ENCODE data around the gene PPP2R2B. TPM values are rescaled to one million over a fixed set of nuclear protein-coding genes. Genes with fewer than 3 reads are reported as not detected.

The PPP2R2B gene
- total and polyA plus RNA-seq, 2 of the 4 experiments (the other 2 are of a cell fraction): not detected

DNA sequence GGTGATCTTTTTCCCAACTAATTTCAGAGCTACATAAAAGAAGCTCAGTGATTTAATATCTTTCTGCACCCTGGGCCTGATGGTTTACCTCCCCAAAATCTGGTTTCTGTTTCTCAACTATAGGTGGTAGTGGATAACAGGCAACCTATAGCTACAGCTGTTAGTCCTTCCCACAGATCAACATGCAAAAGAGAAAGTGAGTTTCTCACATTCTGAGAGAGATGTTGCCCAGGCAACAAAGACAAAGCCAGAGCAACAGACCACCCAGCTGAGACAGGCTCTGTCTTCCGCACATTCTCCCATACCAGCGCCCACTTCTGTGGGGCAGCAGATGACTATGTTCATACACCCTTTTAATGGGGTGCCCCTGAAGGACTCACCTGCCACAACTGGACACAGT, 40.7 kb upstream of the PPP2R2B start:
- WGBS, 2 experiments (ENCODE audit: extremely low coverage in 2 of 2, insufficient read length in 1 of 2): no CpG with 5 or more reads among the region's 2 CpGs
- ChIA-PET POLR2A (ENCODE audit: unreplicated experiment) (no interaction called here), CTCF (no interaction called here)
- no TSS peak for BruUV-seq (replicated peaks)
- ATAC-seq (ENCODE audit: low read depth) (no peak), DNase-seq (no peak)
- Histone ChIP-seq H3K4ac (ENCODE audit: low read depth, low read length) (no peak overlapping the region), H3K9me3 (ENCODE audit: control insufficient read depth, insufficient read depth, low read length) (no peaks in the 10 kb centered on the region; the same call in 1 of the 2 replicates), H3K27me3 (ENCODE audit: control insufficient read depth, insufficient read depth, low read length) (no peaks in the 10 kb centered on the region), H3K56ac (ENCODE audit: extremely low read depth, insufficient read depth, low read length) (no peak overlapping the region), H2BK120ac (ENCODE audit: low read depth, low read length) (no peak overlapping the region), H2AK9ac (replicated peaks; ENCODE audit: low read depth, low read length, poor library complexity) (no peak overlapping the region), H2AFZ (replicated peaks; ENCODE audit: low read length, poor library complexity) (no peak overlapping the region), H4K91ac (ENCODE audit: insufficient read depth, low read depth, low read length) (no peak overlapping the region), H2BK5ac (ENCODE audit: low read depth, low read length, poor library complexity, severe bottlenecking) (no peak overlapping the region), H3K27ac (ENCODE audit: insufficient read depth, low read length) (no peak overlapping the region), H4K5ac (ENCODE audit: low read depth, low read length) (no peak overlapping the region), H3K14ac (replicated peaks; ENCODE audit: low read depth, low read length) (no peak overlapping the region), H3K4me3 (ENCODE audit: insufficient read depth, low read depth, low read length) (no peak overlapping the region), H3K9me1 (ENCODE audit: insufficient read depth, low read length) (no peaks in the 10 kb centered on the region), H3K23ac (ENCODE audit: low read depth, low read length) (no peak overlapping the region), H3K4me2 (ENCODE audit: low read depth, low read length) (no peak overlapping the region), H2BK15ac (ENCODE audit: low read depth, low read length) (no peak overlapping the region), H3K4me1 (ENCODE audit: control insufficient read depth, insufficient read depth, low read length) (no peaks in the 10 kb centered on the region), H3K36me3 (ENCODE audit: control insufficient read depth, insufficient read depth, low read length) (no peaks in the 10 kb centered on the region), H3K18ac (ENCODE audit: low read depth, low read length) (no peak overlapping the region), H3K9ac (ENCODE audit: low read depth, low read length) (no peak overlapping the region), H2AK5ac (ENCODE audit: low read depth, low read length) (no peak overlapping the region), H4K8ac (ENCODE audit: low read depth in 2 of 2, low read length in 2 of 2) (no peak overlapping the region), H2BK20ac (ENCODE audit: low read depth, low read length) (no peak overlapping the region), H4K20me1 (ENCODE audit: insufficient read depth, low read length) (no peaks in the 10 kb centered on the region), H3K79me1 (ENCODE audit: low read depth in 1 of 2, low read length in 2 of 2) (no peaks in the 10 kb centered on the region)
- dilution Hi-C loops (cut with HindIII; ENCODE audit: low sequenced_read_pairs, unreplicated experiment) (no loop called here), in situ Hi-C loops (cut with MboI; ENCODE audit: low sequenced_read_pairs) (no loop called here), intact Hi-C loops (cut with micrococcal nuclease) (no loop called here)
- TF ChIP-seq MXI1 (IDR thresholded peaks at IDR 0.05; ENCODE audit: borderline replicate concordance, low read depth, low read length) (no peak), FOS (IDR thresholded peaks at IDR 0.05; ENCODE audit: low read depth, low read length) (no peak), SMC3 (IDR thresholded peaks at IDR 0.05; ENCODE audit: low read depth, low read length) (no peak), CHD1 (IDR thresholded peaks at IDR 0.05; ENCODE audit: low read depth, low read length) (no peak), NFE2L2 (IDR thresholded peaks at IDR 0.05; ENCODE audit: low read depth, low read length) (no peak), RCOR1 (IDR thresholded peaks at IDR 0.05; ENCODE audit: insufficient replicate concordance, low read length) (no peak), CTCF (conservative IDR thresholded peaks at IDR 0.05; ENCODE audit: low read depth, low read length) (no peak), MAZ (IDR thresholded peaks at IDR 0.05; ENCODE audit: borderline replicate concordance, low read depth, low read length) (no peak), CEBPB (IDR thresholded peaks at IDR 0.05; ENCODE audit: low read depth, low read length) (no peak), BHLHE40 (IDR thresholded peaks at IDR 0.05; ENCODE audit: low read depth, low read length) (no peak), RFX5 (IDR thresholded peaks at IDR 0.05; ENCODE audit: low read depth, low read length) (no peak)
- TF ChIP-seq, protein P1, sequence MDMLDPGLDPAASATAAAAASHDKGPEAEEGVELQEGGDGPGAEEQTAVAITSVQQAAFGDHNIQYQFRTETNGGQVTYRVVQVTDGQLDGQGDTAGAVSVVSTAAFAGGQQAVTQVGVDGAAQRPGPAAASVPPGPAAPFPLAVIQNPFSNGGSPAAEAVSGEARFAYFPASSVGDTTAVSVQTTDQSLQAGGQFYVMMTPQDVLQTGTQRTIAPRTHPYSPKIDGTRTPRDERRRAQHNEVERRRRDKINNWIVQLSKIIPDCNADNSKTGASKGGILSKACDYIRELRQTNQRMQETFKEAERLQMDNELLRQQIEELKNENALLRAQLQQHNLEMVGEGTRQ (IDR thresholded peaks at IDR 0.05; ENCODE audit: low read depth, low read length): no peak
